HG03442 (cell line): ENCODE measurements around the gene NEUROD2.
"Not testable (repeated sequence)": the region's sequence is repeated elsewhere in the genome, so short reads cannot be mapped to it uniquely, and the experiment has no call there.

ENCODE experiments used
- ATAC-seq: cut with Tn5 transposase; IDR thresholded peaks from one replicate; pipeline ENCODE4 v1.9.1; 2021; ENCODE audit warnings: mild to moderate bottlenecking, moderate library complexity; ENCODE audit not compliant: unreplicated experiment

NEUROD2 gene

DNA sequence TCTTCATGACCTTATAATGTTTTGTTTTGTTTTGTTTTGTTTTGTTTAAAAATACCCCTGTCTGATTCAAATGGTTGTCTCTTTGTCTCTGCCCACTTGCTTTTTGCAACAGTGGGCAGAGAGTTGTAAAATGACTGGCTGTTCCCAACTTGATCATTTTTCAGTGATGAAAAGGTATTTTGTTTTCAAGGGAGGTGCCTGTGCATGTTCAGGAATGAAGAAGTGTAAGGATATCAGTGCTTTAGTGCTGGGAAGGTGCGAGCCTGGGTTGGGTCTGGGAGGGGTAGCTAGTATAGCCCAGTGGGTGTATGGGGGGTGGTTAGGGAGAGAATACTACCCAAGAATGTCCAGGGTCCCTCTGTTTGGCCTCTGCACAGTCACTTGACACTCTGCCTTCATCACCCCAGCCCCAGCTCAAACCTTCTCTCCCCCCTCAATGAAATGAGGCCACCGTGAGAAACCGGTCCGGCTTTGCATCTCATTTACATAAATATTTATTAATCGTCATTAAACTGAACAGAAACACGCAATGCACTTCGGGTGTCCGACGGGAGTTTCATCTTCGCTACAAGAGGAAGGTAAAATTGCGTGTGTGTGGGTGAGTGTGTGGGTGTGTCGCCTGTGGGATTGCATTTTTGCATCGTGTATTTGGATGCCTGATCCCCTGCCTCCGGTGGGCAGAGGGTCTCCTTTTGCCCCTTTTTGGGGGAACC lies 4.3 kb downstream of the NEUROD2 start:
- ATAC-seq: no peak

DNA sequence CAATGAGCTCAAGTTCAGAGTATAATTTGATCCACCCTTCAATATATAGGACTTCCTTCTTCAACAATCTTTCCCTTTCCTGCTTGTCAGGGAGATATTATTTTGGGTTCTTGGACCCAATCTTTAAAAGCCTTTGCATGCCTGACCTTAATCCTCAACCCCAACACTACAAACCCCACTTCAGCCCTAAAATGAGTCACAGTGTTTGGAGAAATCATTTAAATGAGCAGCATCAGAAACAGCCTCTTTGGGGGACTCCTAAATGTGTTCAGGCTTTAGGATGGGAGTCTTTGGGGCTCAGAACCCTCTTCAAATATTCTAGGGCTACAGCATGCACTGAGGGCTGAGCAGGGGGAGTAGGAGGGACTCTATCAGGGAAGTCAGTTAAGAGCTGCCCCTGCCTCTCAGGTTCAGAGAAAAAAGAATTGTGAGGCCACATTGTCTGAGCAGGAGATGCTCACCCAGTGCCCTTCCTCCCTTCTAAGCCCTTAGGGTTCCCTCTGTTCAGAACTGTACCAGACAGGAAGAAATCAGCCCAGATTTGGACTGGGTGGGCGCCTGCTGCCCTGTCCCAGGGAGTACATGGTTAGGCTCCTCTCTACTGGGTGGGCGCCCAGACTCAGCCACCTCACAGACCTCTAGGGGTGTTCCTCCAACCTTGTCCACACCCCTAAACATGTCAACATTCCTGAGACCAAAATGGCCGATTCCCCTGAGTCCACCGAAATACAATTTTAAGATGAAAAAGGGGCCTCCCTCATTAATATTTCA lies 5.0 kb downstream of the NEUROD2 start:
- no peak for ATAC-seq

GRCh38 chr17:39601758-39602532 lies 5.8 kb downstream of the NEUROD2 start:
- ATAC-seq: no peak

GRCh38 chr17:39600997-39601597 lies 6.6 kb downstream of the NEUROD2 start:
- no peak for ATAC-seq

- ATAC-seq: no peak
Observed at GRCh38 chr17:39600288-39600996, 7.3 kb downstream of the NEUROD2 start.

DNA sequence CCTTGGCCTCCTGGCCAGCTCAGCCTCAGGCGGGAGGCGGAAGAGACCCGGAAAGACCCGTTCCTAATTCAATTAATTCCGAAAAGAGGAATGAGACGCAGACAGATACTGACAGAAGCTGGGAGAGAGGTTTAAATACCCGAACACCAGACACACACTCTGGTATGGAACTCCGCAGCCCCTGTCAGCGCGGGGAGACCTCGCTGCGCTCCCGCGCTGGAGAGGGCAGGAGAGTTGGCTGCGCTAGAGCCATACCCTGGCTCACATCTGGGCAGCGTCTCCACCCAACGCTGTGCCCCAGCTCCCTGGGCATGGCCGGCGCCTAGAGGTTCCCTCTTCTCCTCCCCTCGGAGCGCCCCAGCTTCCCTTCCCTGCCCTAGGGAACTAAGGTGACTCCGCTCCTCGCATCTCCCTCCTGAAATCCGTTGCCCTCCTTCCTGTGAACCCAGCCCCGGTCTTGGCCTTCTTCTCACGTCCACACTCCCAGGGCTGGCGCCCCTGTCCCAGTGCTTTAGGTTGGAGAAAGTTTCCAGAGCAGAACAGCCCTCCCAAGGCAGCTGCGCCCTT lies 8.0 kb downstream of the NEUROD2 start:
- ATAC-seq: no peak

DNA sequence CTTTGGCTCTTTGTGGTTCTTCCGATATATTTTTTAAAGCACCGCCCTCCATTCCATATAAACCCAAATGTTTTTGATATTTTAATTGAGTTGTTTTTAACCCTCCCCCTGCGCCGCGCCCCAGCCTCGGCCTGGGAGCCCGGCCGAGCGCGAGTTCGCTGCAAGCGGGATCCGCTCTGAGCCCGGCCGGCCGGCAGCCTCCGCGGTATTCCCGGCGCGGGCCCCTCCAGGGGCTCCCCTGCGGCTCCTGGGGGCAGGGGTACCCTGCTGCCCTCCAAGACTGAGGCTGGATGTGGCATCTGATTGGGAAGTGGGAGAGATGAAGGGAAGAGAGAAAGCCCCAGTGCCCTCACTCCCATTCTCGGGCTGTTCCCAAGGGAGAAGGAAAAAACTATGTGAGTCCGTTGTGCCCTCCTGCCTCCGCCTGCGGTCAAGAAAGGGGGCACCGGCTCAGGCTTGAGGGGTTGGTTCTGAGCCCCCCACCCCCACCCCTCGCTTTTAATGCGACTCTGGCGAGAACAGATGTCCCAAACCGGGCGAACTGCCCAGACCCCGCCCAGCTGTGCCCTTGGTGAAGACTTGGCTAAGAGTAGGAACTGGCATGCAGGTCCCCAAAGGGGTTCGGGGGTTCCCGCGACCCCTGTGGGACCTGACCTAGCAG lies 8.6 kb downstream of the NEUROD2 start:
- ATAC-seq: no peak

GRCh38 chr17:39598630-39599003 lies 9.1 kb downstream of the NEUROD2 start:
- ATAC-seq: no peak

GRCh38 chr17:39598047-39598481 lies 9.7 kb downstream of the NEUROD2 start:
- no peak for ATAC-seq

DNA sequence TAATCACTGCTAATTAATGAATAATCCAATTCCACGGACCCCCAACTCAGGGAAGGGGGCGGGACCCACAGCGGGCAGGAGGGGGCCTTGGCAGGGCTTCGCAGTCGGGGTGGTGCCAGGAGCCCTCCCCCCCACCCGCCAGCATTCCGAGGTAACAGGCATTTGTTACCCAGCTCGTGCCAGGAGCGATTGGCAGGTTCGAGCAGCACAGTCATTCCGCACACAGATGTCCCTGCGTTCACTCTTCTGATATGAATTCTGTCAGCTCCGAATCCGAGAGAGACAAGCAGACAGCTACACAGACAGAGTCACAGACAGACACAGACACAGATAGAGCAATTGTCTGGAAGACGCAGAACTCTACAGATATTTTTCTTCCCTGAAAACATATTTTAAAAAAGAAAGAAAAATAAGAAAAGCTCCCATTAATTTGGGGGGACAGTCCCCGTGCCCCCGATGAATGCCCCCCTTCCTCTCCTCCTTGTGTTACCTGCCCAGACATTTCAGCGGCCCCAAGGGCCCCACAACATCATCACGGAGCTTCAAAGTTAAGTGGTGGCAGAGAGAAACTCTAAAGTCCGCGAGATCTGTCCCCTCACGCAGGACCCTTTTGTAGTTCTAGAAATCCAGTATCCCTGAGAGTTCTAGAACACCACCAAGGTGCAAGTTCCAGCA lies 10.2 kb downstream of the NEUROD2 start:
- ATAC-seq: no peak

DNA sequence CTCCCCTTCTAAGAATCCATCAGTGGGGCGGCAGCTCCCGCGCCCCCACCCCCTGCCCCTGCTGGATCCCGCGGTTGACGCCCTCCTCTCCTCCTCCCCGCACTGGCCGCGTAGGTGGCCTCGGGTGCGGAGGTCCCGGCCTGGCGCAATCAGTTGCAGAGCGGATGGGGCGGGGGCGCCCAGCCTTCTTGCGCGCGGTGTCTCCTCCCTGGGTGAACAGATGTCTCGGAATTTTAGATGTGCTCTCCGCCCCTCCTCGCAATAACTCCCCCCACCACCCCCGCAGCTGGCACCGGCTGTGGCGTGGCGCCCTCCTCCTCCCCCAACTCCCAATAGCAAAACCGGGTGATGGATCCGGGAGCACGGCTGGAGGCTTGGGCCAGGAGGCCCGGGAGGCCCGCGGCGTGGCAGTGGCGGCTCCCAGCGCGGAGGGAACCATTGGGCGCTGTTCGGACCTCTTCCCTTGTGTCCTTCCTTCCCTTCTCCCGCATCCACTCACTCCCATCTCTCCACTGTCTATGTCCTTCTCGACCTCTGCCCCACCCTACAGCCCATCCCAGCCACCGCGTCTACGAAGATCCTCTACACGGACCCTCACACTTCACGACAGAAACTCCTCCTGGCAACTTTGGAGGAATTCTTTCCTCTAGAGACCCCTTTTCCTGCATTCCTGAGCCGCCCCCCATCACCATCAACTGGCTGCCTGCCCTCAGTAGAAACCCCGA lies 11.0 kb downstream of the NEUROD2 start:
- no peak for ATAC-seq

- no peak for ATAC-seq
Observed at GRCh38 chr17:39595928-39596510, 11.7 kb downstream of the NEUROD2 start.

GRCh38 chr17:39595294-39595693 lies 12.4 kb downstream of the NEUROD2 start:
- no peak for ATAC-seq

DNA sequence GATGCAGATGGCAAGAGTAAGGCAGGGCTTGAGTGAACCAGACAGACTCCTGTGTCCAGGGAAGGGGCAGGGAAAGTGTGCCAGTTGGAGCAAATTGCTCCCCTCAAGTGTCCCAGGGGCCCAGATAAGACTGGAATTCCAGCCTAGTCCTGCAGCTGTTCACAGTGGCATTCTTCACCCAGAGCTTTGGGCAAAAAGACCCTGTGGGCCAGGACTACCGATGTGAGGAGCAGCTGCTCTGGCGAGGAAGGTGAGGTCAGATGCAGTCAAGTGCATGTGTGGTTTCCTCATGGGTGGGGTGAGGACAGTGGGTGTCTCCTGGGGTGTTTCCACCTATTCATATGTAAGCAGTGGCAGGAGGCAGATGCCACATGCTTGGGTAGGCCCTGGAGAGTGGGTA lies 14.3 kb downstream of the NEUROD2 start:
- ATAC-seq: no peak

- ATAC-seq: no peak
Observed at GRCh38 chr17:39591958-39592954, 15.5 kb downstream of the NEUROD2 start.

DNA sequence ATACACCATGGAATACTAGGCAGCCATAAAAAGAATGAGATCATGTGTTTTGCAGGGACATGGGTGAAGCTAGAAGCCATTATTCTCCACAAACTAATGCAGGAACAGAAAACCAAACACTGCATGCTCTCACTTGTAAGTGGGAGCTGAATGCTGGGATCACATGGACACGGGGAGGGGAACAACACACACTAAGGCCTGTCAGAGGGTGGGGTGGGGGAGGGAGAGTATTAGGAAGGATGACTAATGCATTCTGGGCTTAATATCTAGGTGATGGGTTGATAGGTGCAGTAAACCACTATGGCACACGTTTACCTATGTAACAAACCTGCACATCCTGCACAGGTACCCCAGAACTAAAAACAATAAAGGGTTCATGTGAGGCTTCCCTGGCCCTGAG lies 17.5 kb downstream of the NEUROD2 start:
- ATAC-seq: not testable (repeated sequence)

DNA sequence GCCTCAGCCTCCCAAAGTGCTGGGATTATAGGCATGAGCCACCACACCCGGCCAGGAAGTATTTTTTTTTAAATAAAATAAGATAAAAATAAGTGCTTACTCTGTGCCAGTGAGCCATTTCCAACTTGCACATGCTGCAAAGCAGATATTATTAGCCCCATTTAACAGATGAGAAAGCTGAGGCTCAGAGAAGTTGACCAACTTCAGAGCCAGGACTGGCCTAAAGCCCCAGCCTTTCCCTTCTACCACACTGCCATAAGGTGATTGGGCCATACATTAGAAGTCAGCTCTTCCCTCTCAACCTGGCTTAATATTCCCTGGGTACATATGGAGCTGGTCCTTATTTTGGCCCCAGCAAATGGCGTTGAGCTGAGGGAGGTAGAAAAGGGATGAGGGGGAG lies 25.1 kb downstream of the NEUROD2 start:
- ATAC-seq: no peak
